Stomach smooth muscle (tissue), 2 donors: ENCODE measurements around the gene NUDT16L1.

ENCODE experiments used
- H3K27ac ChIP-seq: one replicate; pipeline ENCODE4 v1.7.0; 2013; ENCODE audit warnings: mild to moderate bottlenecking, low read length, inconsistent platforms
- H3K27me3 ChIP-seq, 2 donors: one replicate each; pipeline ENCODE4 v1.7.0; 2013; ENCODE audit warnings: low read length in 2 of 2; ENCODE audit not compliant: insufficient read depth in 2 of 2, control insufficient read depth in 1 of 2
- H3K36me3 ChIP-seq, 2 donors: one replicate each; pipeline ENCODE4 v1.7.0; 2013; ENCODE audit warnings: low read length in 2 of 2; ENCODE audit not compliant: control insufficient read depth in 2 of 2, insufficient read depth in 2 of 2
- H3K4me1 ChIP-seq: one replicate; pipeline ENCODE4 v1.7.0; 2013; ENCODE audit warnings: low read length; ENCODE audit not compliant: control insufficient read depth, insufficient read depth
- H3K4me3 ChIP-seq, 2 donors: one replicate each; pipeline ENCODE4 v1.7.0; 2013; ENCODE audit warnings: low read length in 2 of 2
- H3K9ac ChIP-seq, 2 donors: one replicate each; pipeline ENCODE4 v1.7.0; 2013; ENCODE audit warnings: low read length in 2 of 2, mild to moderate bottlenecking in 1 of 2
- H3K9me3 ChIP-seq, 2 donors: one replicate each; pipeline ENCODE4 v1.7.0; 2013; ENCODE audit warnings: low read length in 2 of 2; ENCODE audit not compliant: control insufficient read depth in 2 of 2
- donor health status: healthy.
- donor health status: Pancreatic carcinoma.

The NUDT16L1 gene

DNA sequence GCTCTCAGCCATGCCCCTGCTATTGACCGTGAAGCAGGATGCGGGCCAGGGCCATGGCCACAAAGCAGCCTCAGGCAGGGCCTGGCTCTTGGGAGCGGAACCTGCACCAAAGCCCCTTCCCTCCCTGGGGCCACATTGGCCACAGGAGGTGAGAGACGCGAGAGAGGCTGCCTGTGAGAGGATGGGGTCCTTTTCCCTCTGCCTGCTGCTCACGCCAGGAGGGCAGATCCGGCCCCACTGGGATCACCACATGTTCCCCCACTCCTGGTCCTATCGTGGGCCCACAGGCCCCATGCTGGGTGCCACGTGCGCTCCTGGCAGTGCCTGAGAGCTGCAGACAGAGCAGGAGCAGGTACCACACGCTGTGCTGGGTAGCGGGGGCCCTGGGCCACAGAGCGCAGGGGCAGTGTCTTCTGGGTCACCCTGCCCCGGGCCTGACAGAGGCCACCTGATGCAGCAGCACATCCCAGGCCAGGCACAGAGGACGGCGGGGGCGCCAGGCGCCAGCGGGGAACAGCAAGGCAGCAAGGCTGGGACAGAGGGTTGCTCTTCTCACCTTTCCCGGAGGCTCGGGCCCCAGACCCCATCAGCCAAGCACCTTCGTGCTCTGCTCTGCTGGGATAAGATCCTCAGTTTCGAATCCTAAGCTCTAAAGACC, 9.2 kb upstream of the NUDT16L1 start:
- no peaks in the 10 kb centered on the region for H3K9me3 ChIP-seq
- H3K27ac ChIP-seq: no peak overlapping the region
- peaks cover 5% of the 10 kb centered on the region for H3K4me1 ChIP-seq
- no peaks in the 10 kb centered on the region for H3K27me3 ChIP-seq
- H3K36me3 ChIP-seq: peaks cover 11 to 29% of the 10 kb centered on the region in 2 donors
- H3K4me3 ChIP-seq: no peak overlapping the region
- H3K9ac ChIP-seq: no peak overlapping the region

- Histone ChIP-seq H3K4me3 (no peak overlapping the region), H3K36me3 (peaks cover 11 to 29% of the 10 kb centered on the region in 2 donors), H3K9ac (no peak overlapping the region), H3K9me3 (no peaks in the 10 kb centered on the region), H3K4me1 (peaks cover 5% of the 10 kb centered on the region), H3K27ac (no peak overlapping the region), H3K27me3 (no peaks in the 10 kb centered on the region)
These were observed 8.6 kb upstream of the NUDT16L1 start for GRCh38 chr16:4684763-4685162.

- no peak overlapping the region for H3K9ac ChIP-seq
- no peaks in the 10 kb centered on the region for H3K9me3 ChIP-seq
- H3K36me3 ChIP-seq: peaks cover 11 to 28% of the 10 kb centered on the region in 2 donors
- H3K27me3 ChIP-seq: no peaks in the 10 kb centered on the region
- H3K4me1 ChIP-seq: peaks cover 5% of the 10 kb centered on the region
- H3K4me3 ChIP-seq: no peak overlapping the region
- H3K27ac ChIP-seq: no peak overlapping the region
These were observed 8.1 kb upstream of the NUDT16L1 start for GRCh38 chr16:4685292-4685691.

- H3K4me3 ChIP-seq: no peak overlapping the region
- no peak overlapping the region for H3K9ac ChIP-seq
- peaks cover 5% of the 10 kb centered on the region for H3K4me1 ChIP-seq
- no peak overlapping the region for H3K27ac ChIP-seq
- H3K36me3 ChIP-seq: peaks cover 11 to 27% of the 10 kb centered on the region in 2 donors
- H3K27me3 ChIP-seq: no peaks in the 10 kb centered on the region
- H3K9me3 ChIP-seq: no peaks in the 10 kb centered on the region
These were observed 7.4 kb upstream of the NUDT16L1 start for GRCh38 chr16:4685776-4686496.

DNA sequence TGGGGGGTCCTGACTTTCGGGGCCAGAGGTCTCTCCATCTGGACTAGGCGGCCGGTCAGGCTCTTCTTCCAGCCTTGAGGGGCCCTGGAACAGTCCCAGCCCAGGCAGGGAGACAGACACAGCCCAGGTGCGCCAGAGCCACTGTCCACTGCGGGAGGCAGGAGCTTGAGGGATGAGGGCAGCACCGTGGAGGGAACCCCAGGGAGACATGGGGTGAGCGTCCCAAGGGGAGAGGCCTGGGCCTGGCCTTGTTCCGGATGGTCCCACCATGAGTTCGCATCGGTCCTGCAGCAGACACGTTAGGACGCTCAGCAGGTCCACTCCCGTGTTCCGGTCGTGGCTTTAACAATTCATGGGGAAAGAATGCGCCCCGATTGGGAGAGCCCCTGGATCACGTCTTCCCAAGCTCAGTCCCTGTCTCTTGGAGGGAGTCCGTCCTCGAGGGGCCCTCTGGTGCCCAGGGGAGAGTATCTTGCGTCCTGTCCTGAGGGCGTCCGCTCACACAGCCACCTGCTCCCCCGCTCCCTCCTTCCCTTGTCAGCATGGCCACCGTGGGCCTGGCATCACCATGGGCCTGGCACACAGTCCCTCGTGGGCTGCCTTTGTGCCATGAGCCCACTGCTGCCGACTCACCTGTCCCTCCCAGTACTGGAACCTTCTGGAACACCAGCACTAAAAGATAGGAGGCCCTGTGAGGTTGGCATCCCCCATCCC, 6.7 kb upstream of the NUDT16L1 start:
- Histone ChIP-seq H3K9me3 (no peaks in the 10 kb centered on the region), H3K36me3 (peaks cover 11 to 25% of the 10 kb centered on the region in 2 donors), H3K9ac (no peak overlapping the region), H3K27ac (no peak overlapping the region), H3K4me1 (peaks cover 5% of the 10 kb centered on the region), H3K27me3 (no peaks in the 10 kb centered on the region), H3K4me3 (no peak overlapping the region)

DNA sequence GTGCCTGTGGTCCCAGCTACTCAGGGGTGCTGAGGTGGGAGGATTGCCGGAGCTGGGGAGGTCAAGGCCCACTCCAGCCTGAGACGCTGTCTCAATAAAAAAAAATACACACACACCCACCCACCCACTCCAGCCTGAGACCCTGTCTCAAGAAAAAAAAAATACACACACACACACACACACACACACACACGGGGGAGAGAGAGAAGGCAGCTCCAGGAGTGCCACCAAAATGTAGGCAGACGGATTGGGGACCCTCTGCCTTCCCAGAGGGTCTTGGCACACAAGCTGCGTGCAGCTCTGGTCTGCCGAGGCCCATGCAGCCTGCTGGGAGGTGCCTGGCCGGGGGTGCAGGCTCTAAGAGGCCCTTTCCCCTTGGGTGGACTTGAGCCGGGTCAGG, 5.9 kb upstream of the NUDT16L1 start:
- Histone ChIP-seq H3K27ac (no peak overlapping the region), H3K9ac (no peak overlapping the region), H3K4me3 (no peak overlapping the region), H3K27me3 (no peaks in the 10 kb centered on the region), H3K36me3 (peaks cover 11 to 24% of the 10 kb centered on the region in 2 donors), H3K9me3 (no peaks in the 10 kb centered on the region), H3K4me1 (peaks cover 4% of the 10 kb centered on the region)

- peaks cover 7% of the 10 kb centered on the region for H3K4me1 ChIP-seq
- H3K9ac ChIP-seq: no peak overlapping the region
- no peaks in the 10 kb centered on the region for H3K27me3 ChIP-seq
- no peaks in the 10 kb centered on the region for H3K9me3 ChIP-seq
- H3K27ac ChIP-seq: no peak overlapping the region
- H3K36me3 ChIP-seq: peaks cover 11 to 23% of the 10 kb centered on the region in 2 donors
- H3K4me3 ChIP-seq: no peak overlapping the region
These were observed 5.3 kb upstream of the NUDT16L1 start for GRCh38 chr16:4687946-4688673.

- Histone ChIP-seq H3K36me3 (peaks cover 5 to 22% of the 10 kb centered on the region in 2 donors), H3K27ac (no peak overlapping the region)
These were observed 4.7 kb upstream of the NUDT16L1 start for GRCh38 chr16:4688674-4689045.

GRCh38 chr16:4689091-4689671, 4.2 kb upstream of the NUDT16L1 start:
- Histone ChIP-seq H3K9me3 (no peaks in the 10 kb centered on the region), H3K36me3 (peaks cover 2 to 19% of the 10 kb centered on the region in 2 donors), H3K27ac (no peak overlapping the region), H3K4me1 (peaks cover 11% of the 10 kb centered on the region), H3K27me3 (no peaks in the 10 kb centered on the region), H3K9ac (no peak overlapping the region), H3K4me3 (no peak overlapping the region)

More at GRCh38 chr16:4688674-4689045, 4.7 kb upstream of the NUDT16L1 start:
- no peaks in the 10 kb centered on the region for H3K9me3 ChIP-seq
- H3K4me3 ChIP-seq: no peak overlapping the region
- H3K27me3 ChIP-seq: no peaks in the 10 kb centered on the region
- peaks cover 9% of the 10 kb centered on the region for H3K4me1 ChIP-seq
- no peak overlapping the region for H3K9ac ChIP-seq
